Measurements from ENCODE around the gene AKAP8.

GRCh38 chr19:15401397-15401710, 21.8 kb upstream of the AKAP8 start:
- TF ChIP-seq CTCF (optimal IDR thresholded peaks at IDR 0.05 in 1 of 3, IDR thresholded peaks at IDR 0.05 in 1 of 3, conservative IDR thresholded peaks at IDR 0.05 in 1 of 3; ENCODE audit: extremely low read depth in 1 of 3, insufficient read depth in 2 of 3, low read length in 3 of 3) = no peak
- TF ChIP-seq EZH2 (IDR thresholded peaks at IDR 0.05; ENCODE audit: low read length) = no peak

Measured in keratinocyte (primary cell).